ENCODE data around the gene RPS14. TPM values are rescaled to one million over a fixed set of nuclear protein-coding genes. Genes with fewer than 3 reads are reported as not detected.

The RPS14 gene
- total RNA-seq, 2 experiments from 2014 or later = 2,270 to 3,312 TPM

DNA sequence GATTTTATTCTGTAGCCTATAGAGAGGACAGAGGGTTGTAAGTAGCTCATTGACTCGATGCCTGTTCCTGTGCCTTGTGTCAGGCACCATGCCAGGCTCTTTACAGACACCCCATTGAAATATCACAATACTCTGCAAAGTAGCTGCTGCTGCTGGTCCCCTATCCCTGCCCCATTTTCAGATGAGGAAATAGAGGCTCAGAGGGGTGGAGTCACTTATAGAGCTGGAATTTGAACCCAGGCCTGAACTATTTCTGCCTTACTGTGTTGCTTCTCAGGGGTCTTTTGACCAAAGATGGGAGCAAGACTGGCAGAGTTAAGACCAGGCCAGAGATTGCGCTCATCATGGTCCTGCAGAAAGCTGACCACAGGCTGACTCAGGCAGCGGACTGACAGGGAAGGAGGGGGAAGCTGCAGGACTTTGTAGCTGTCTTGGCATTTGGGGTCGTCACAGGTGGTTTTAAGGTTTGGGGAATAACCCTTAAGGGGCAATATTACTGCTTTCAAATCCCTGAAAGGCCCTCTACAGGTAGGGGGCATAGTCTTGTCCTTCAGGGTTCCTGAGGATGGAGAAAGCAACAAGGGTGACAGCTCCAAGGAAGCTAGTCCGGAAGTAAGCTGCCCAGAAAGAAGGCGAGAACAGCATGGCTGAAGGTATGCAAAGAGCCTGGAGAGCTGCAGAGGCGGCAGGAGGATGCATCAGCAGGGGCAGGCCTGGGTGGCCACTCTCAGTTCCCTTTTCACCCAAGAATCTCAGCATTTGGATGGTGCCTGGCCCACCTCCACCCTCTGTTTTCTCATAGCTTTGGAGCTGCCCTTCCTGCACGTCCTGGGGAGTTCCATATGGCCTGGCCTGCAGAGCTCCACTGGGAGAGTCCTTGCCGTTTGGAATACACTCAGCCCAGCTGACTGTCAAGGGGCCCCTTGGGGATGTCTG, 40.1 kb upstream of the RPS14 start:
- H3K36me3 Mint-ChIP-seq (ENCODE audit: low read depth) = no peaks in the 10 kb centered on the region
- H3K4me3 Mint-ChIP-seq = no peak overlapping the region
- ChIA-PET CTCF (interaction anchor here (0.6 to 1.2 kb wide), 4 partner anchors 10 to 173 kb away, joined by 3 to 4 read pairs (median 3); no protein-coding TSS in a partner anchor), POLR2A (interaction anchor here (0.6 kb wide), 1 partner anchor 519 kb away, joined by 3 read pairs; no protein-coding TSS in a partner anchor)
- intact Hi-C loops (cut with DNase I, micrococcal nuclease) = no loop called here
- no peak overlapping the region for H3K27ac Mint-ChIP-seq
- H3K27me3 Mint-ChIP-seq = peaks cover 8% of the 10 kb centered on the region
- H3K9me3 Mint-ChIP-seq (ENCODE audit: low read depth) = no peaks in the 10 kb centered on the region
- DNase-seq (no peak), ATAC-seq (no peak)
- H3K4me1 Mint-ChIP-seq = peaks cover 8% of the 10 kb centered on the region

- Mint-ChIP-seq H3K36me3 (ENCODE audit: low read depth) (no peaks in the 10 kb centered on the region), H3K9me3 (ENCODE audit: low read depth) (no peaks in the 10 kb centered on the region), H3K4me1 (peaks cover 8% of the 10 kb centered on the region), H3K27me3 (peaks cover 8% of the 10 kb centered on the region), H3K27ac (no peak overlapping the region), H3K4me3 (no peak overlapping the region)
- ChIA-PET CTCF (interaction anchor here (0.6 kb wide), 1 partner anchor 174 kb away, joined by 3 read pairs; no protein-coding TSS in a partner anchor), POLR2A (interaction anchor here (0.6 kb wide), 1 partner anchor 520 kb away, joined by 3 read pairs; no protein-coding TSS in a partner anchor)
- intact Hi-C loops (cut with DNase I, micrococcal nuclease) = no loop called here
- no peak for DNase-seq
- ATAC-seq = no peak
Measured at GRCh38 chr5:150488519-150489359, 39.2 kb upstream of the RPS14 start.

DNA sequence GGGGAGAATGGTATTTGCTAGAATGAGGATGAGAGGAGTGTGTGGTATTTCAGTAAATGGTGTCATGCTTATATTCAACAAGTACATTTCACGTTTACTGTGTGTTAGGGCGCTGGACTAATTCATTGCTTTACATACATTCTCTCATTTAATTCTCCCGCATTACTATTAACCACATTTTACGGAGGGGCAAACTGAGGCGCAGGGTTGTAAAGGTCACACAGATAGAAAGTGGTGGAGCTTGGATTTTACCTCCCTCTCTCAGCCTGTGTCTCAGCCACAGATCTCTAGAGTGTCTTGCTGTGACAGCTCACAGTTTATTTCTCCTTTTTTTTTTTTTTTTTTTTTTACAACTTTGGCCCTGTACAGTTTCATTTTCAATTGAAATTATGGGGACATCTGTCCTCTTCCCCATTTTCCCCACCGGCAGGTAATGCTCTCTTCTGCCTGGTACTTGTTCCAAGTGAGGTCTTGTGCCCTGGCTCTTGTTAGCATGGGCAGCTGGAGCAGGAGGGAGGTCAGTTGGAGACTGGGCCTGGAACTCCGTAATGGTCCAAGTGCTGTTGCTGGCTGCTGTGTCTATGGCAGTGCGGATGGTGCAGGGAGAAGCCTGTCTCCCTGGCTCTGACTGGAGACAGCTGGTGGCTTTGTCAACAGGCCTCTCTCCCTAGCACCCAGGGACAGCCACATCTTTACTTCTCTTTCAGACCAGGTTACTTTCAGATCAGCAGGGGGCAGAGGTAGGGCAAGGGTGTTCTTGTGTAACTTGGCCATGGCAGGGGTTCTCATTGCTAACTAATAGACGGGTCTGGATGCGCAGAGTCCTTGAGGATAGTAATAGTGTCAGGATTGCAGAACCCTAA, 37.9 kb upstream of the RPS14 start:
- CTCF ChIA-PET = interaction anchor here (0.6 kb wide), 1 partner anchor 367 kb away, joined by 3 read pairs; no protein-coding TSS in a partner anchor
- Mint-ChIP-seq H3K36me3 (ENCODE audit: low read depth) (no peaks in the 10 kb centered on the region), H3K4me1 (peaks cover 8% of the 10 kb centered on the region), H3K27me3 (peaks cover 8% of the 10 kb centered on the region), H3K4me3 (peak overlapping the region; percentile 65), H3K9me3 (ENCODE audit: low read depth) (no peaks in the 10 kb centered on the region), H3K27ac (peak overlapping the region; percentile 28)
- no peak for ATAC-seq
- intact Hi-C loops (cut with DNase I, micrococcal nuclease) = no loop called here
- DNase-seq = no peak
- POLR2A ChIA-PET = no interaction called here

- CTCF ChIA-PET = interaction anchor here (0.6 kb wide), 1 partner anchor 31 kb away, joined by 4 read pairs; no protein-coding TSS in a partner anchor
- ATAC-seq (peak; percentile 43), DNase-seq (peak; percentile 57)
- POLR2A ChIA-PET = no interaction called here
- intact Hi-C loops (cut with DNase I, micrococcal nuclease) = no loop called here
- H3K36me3 Mint-ChIP-seq (ENCODE audit: low read depth) = no peaks in the 10 kb centered on the region
- H3K9me3 Mint-ChIP-seq (ENCODE audit: low read depth) = no peaks in the 10 kb centered on the region
- peak overlapping the region; percentile 28 for H3K27ac Mint-ChIP-seq
- H3K4me1 Mint-ChIP-seq = peaks cover 8% of the 10 kb centered on the region
- H3K27me3 Mint-ChIP-seq = peaks cover 8% of the 10 kb centered on the region
- H3K4me3 Mint-ChIP-seq = peak overlapping the region; percentile 65
Measured at GRCh38 chr5:150486402-150487198, 37.1 kb upstream of the RPS14 start.

DNA sequence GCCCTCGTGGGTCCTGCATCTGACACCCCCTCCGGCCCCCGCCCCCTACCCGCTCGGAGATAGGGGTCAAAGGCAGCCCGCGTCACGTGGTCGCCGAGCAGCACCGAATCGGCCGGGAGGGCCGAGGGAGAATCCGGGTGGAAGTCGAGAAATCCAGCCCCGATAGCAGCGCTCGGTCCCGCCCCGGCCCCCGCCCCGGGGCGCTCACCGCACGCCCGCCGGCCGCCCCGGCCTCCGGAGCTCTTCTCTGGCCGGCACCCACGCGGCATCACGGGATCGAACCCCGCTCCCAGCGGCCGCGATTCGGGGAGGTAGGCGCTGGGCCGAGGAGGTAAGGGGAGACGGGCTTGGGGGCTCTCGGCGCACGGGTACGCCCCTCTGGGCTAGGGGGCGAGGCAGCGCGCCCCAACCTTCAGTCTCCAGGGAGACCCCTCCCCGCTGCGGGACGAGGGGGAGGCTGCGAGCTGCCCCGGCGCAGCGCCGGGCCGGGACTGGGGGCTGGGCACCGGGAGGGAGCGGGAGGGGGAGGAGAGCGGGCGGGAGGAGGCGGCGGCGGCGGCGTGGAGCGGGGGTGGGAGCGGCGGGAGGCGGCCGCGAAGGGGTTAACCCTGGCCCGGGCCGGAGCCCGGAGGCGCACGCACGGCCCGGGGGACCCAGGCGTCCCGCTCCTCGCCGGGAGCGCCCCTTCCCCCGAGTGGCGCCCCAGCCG, 36.3 kb upstream of the RPS14 start:
- ChIA-PET CTCF (no interaction called here), POLR2A (interaction anchor here (0.6 kb wide), 1 partner anchor 36 kb away, joined by 3 read pairs; no protein-coding TSS in a partner anchor)
- H3K9me3 Mint-ChIP-seq (ENCODE audit: low read depth) = no peaks in the 10 kb centered on the region
- H3K4me3 Mint-ChIP-seq = peak overlapping the region; percentile 65
- H3K36me3 Mint-ChIP-seq (ENCODE audit: low read depth) = no peaks in the 10 kb centered on the region
- H3K27me3 Mint-ChIP-seq = peaks cover 8% of the 10 kb centered on the region
- DNase-seq (peak; percentile 53), ATAC-seq (peak; percentile 67)
- intact Hi-C loops (cut with DNase I, micrococcal nuclease) = no loop called here
- no peak overlapping the region for H3K27ac Mint-ChIP-seq
- H3K4me1 Mint-ChIP-seq = peaks cover 8% of the 10 kb centered on the region

DNA sequence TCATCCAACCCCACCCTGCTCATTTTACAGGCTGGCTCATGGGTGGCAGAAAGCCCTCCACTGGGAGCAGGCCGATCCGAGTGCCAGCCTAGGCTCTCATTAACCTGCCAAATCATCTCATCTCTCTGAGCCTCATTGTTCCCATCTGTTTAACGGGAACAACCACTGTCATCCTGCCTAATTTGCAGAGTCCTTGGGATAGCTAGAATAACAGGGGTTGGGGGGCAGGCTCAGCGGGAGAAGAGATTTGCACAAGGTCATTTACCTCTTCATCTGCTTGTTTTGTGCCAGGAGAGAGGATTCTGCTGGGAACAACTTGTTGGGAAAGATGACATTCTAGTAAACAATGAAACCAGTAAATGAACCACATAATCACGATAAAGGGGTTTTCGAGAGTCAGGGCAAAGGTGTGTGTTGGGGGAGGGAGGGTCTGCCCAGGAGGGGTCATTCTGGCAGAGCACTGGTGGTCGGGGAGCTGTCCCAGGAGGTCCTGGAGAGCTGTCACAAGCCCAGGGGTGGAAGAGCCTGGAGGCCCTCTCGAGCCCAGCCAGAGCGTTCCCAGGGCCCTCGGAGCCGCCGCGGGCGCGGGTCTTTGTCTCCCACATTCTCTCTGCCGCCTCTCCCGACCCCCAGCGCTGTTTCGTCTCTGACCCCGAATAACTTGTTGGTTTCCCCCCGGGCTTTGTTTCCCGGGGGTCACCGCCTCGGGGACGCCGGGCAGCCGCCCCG, 35.6 kb upstream of the RPS14 start:
- ATAC-seq = no peak
- CTCF ChIA-PET = interaction anchor here (0.7 to 0.8 kb wide), 2 partner anchors 17 to 470 kb away, joined by 3 to 4 read pairs; no protein-coding TSS in a partner anchor
- H3K4me1 Mint-ChIP-seq = peaks cover 8% of the 10 kb centered on the region
- H3K27ac Mint-ChIP-seq = peak overlapping the region; percentile 3
- peak overlapping the region; percentile 65 for H3K4me3 Mint-ChIP-seq
- H3K36me3 Mint-ChIP-seq (ENCODE audit: low read depth) = no peaks in the 10 kb centered on the region
- peaks cover 8% of the 10 kb centered on the region for H3K27me3 Mint-ChIP-seq
- intact Hi-C loops (cut with DNase I, micrococcal nuclease) = no loop called here
- no peaks in the 10 kb centered on the region for H3K9me3 Mint-ChIP-seq (ENCODE audit: low read depth)
- POLR2A ChIA-PET = interaction anchor here (0.6 kb wide), 1 partner anchor 35 kb away, joined by 3 read pairs; no protein-coding TSS in a partner anchor
- no peak for DNase-seq

DNA sequence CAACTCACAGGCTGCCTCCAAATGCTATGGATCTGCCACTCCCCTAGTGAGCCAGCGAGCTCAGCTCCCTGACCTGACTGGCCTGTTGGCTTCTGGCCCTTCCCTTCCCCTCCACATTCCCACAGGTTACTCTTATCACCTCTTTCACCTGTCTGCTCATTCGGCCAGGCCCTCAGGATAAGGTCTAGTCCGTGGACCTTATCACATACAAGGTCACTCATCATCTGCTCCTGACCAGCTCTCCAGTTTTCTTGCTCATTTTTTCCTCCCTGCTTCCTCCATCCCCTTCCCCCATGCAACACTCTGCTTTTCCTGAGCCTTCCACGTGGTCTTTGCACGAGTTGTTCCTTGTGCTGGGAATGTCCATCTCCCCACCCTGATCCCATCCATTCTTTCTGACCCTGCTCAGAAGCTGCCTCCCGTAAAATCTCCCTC, 32.5 kb upstream of the RPS14 start:
- ChIA-PET POLR2A (interaction anchor here (1.3 kb wide), 1 partner anchor 63 kb away, joined by 4 read pairs; no protein-coding TSS in a partner anchor), CTCF (interaction anchor here (0.8 kb wide), 1 partner anchor 23 kb away, joined by 3 read pairs; no protein-coding TSS in a partner anchor)
- intact Hi-C loops (cut with DNase I, micrococcal nuclease) = no loop called here
- Mint-ChIP-seq H3K27ac (no peak overlapping the region), H3K4me3 (no peak overlapping the region), H3K36me3 (ENCODE audit: low read depth) (no peaks in the 10 kb centered on the region), H3K27me3 (peaks cover 5% of the 10 kb centered on the region), H3K9me3 (ENCODE audit: low read depth) (no peaks in the 10 kb centered on the region), H3K4me1 (peaks cover under 1% of the 10 kb centered on the region)
- ATAC-seq (no peak), DNase-seq (no peak)

- Mint-ChIP-seq H3K27me3 (peaks cover 8% of the 10 kb centered on the region), H3K4me1 (no peaks in the 10 kb centered on the region), H3K9me3 (ENCODE audit: low read depth) (no peaks in the 10 kb centered on the region), H3K4me3 (no peak overlapping the region), H3K27ac (no peak overlapping the region), H3K36me3 (ENCODE audit: low read depth) (no peaks in the 10 kb centered on the region)
- POLR2A ChIA-PET = interaction anchor here (1.3 kb wide), 1 partner anchor 64 kb away, joined by 4 read pairs; no protein-coding TSS in a partner anchor
- ATAC-seq (no peak), DNase-seq (no peak)
- CTCF ChIA-PET = interaction anchor here (0.8 kb wide), 1 partner anchor 22 kb away, joined by 3 read pairs; no protein-coding TSS in a partner anchor
- intact Hi-C loops (cut with DNase I, micrococcal nuclease) = no loop called here
Measured at GRCh38 chr5:150481708-150481965, 32.1 kb upstream of the RPS14 start.

GRCh38 chr5:150479416-150479815, 29.9 kb upstream of the RPS14 start:
- intact Hi-C loops (cut with DNase I, micrococcal nuclease) = loop anchor here in 1 of 2 experiments (5.0 kb wide), 1 partner anchor 768 kb away; no protein-coding TSS in a partner anchor
- no peak overlapping the region for H3K4me3 Mint-ChIP-seq
- DNase-seq (no peak), ATAC-seq (no peak)
- H3K27me3 Mint-ChIP-seq = peaks cover 5% of the 10 kb centered on the region
- no peak overlapping the region for H3K27ac Mint-ChIP-seq
- ChIA-PET CTCF (no interaction called here), POLR2A (no interaction called here)
- H3K9me3 Mint-ChIP-seq (ENCODE audit: low read depth) = no peaks in the 10 kb centered on the region
- no peaks in the 10 kb centered on the region for H3K36me3 Mint-ChIP-seq (ENCODE audit: low read depth)
- no peaks in the 10 kb centered on the region for H3K4me1 Mint-ChIP-seq
